ENCODE measurements around the gene OOSP3.
A peak's percentile ranks its signal among the peaks of the same experiment; 100 is the strongest.
"Not testable (repeated sequence)": the region's sequence is repeated elsewhere in the genome, so short reads cannot be mapped to it uniquely, and the experiment has no call there.

Gene OOSP3

GRCh38 chr11:59875856-59876519 lies 2.6 kb upstream of the OOSP3 start:
- H3K4me3 ChIP-seq (ENCODE audit: extremely low read depth, insufficient read depth, low read length, poor library complexity, severe bottlenecking): no peak overlapping the region
- H3K4me1 ChIP-seq (ENCODE audit: control insufficient read depth, insufficient read depth, low read length, poor library complexity, severe bottlenecking): no peaks in the 10 kb centered on the region
- 91 to 95% methylated on average over 3 to 4 of the region's 9 CpGs for WGBS, 2 experiments (ENCODE audit: insufficient coverage in 2 of 2)
- H3K27ac ChIP-seq (ENCODE audit: low read depth, low read length, severe bottlenecking): no peak overlapping the region
- H3K9me3 ChIP-seq (ENCODE audit: control insufficient read depth, low read length): no peaks in the 10 kb centered on the region
- no peaks in the 10 kb centered on the region for H3K36me3 ChIP-seq (ENCODE audit: control insufficient read depth, insufficient read depth, low read length)

GRCh38 chr11:59877325-59877724 lies 1.3 kb upstream of the OOSP3 start:
- no peaks in the 10 kb centered on the region for H3K9me3 ChIP-seq (ENCODE audit: control insufficient read depth, low read length)
- H3K4me3 ChIP-seq (ENCODE audit: extremely low read depth, insufficient read depth, low read length, poor library complexity, severe bottlenecking): no peak overlapping the region
- H3K36me3 ChIP-seq (ENCODE audit: control insufficient read depth, insufficient read depth, low read length): no peaks in the 10 kb centered on the region
- H3K27ac ChIP-seq (ENCODE audit: low read depth, low read length, severe bottlenecking): no peak overlapping the region
- no peaks in the 10 kb centered on the region for H3K4me1 ChIP-seq (ENCODE audit: control insufficient read depth, insufficient read depth, low read length, poor library complexity, severe bottlenecking)

GRCh38 chr11:59877784-59878183 lies 798 bp upstream of the OOSP3 start:
- no peak overlapping the region for H3K27ac ChIP-seq (ENCODE audit: low read depth, low read length, severe bottlenecking)
- H3K9me3 ChIP-seq (ENCODE audit: control insufficient read depth, low read length): no peaks in the 10 kb centered on the region
- H3K36me3 ChIP-seq (ENCODE audit: control insufficient read depth, insufficient read depth, low read length): no peaks in the 10 kb centered on the region
- no peak overlapping the region for H3K4me3 ChIP-seq (ENCODE audit: extremely low read depth, insufficient read depth, low read length, poor library complexity, severe bottlenecking)
- no peaks in the 10 kb centered on the region for H3K4me1 ChIP-seq (ENCODE audit: control insufficient read depth, insufficient read depth, low read length, poor library complexity, severe bottlenecking)

- no peaks in the 10 kb centered on the region for H3K9me3 ChIP-seq (ENCODE audit: control insufficient read depth, low read length)
- H3K4me3 ChIP-seq (ENCODE audit: extremely low read depth, insufficient read depth, low read length, poor library complexity, severe bottlenecking): no peak overlapping the region
- no peaks in the 10 kb centered on the region for H3K4me1 ChIP-seq (ENCODE audit: control insufficient read depth, insufficient read depth, low read length, poor library complexity, severe bottlenecking)
- H3K36me3 ChIP-seq (ENCODE audit: control insufficient read depth, insufficient read depth, low read length): no peaks in the 10 kb centered on the region
- WGBS, 2 experiments (ENCODE audit: insufficient coverage in 2 of 2): 67 to 100% methylated on average over 1 of the region's 1 CpG
- H3K27ac ChIP-seq (ENCODE audit: low read depth, low read length, severe bottlenecking): no peak overlapping the region
These were observed 985 bp downstream of the OOSP3 start for GRCh38 chr11:59879567-59879966.

- Histone ChIP-seq H3K4me3 (ENCODE audit: extremely low read depth, insufficient read depth, low read length, poor library complexity, severe bottlenecking) (no peak overlapping the region), H3K27ac (ENCODE audit: low read depth, low read length, severe bottlenecking) (no peak overlapping the region), H3K9me3 (ENCODE audit: control insufficient read depth, low read length) (peaks cover 2% of the 10 kb centered on the region), H3K36me3 (ENCODE audit: control insufficient read depth, insufficient read depth, low read length) (no peaks in the 10 kb centered on the region), H3K4me1 (ENCODE audit: control insufficient read depth, insufficient read depth, low read length, poor library complexity, severe bottlenecking) (no peaks in the 10 kb centered on the region)
- 83% methylated on average over 1 of the region's 1 CpG; no CpG with 5 or more reads in 1 of the 2 experiments for WGBS, 2 experiments (ENCODE audit: insufficient coverage in 2 of 2)
These were observed 5.0 kb downstream of the OOSP3 start for GRCh38 chr11:59883597-59883996.

- not testable (repeated sequence) for H3K9me3 ChIP-seq (ENCODE audit: control insufficient read depth, low read length); H3K4me3 ChIP-seq (ENCODE audit: extremely low read depth, insufficient read depth, low read length, poor library complexity, severe bottlenecking)
These were observed 8.6 kb downstream of the OOSP3 start for GRCh38 chr11:59887156-59887555.

GRCh38 chr11:59891781-59892181 lies 13.2 kb downstream of the OOSP3 start:
- H3K9me3 ChIP-seq (ENCODE audit: control insufficient read depth, low read length): peaks cover 5% of the 10 kb centered on the region
- peaks cover 9% of the 10 kb centered on the region for H3K4me1 ChIP-seq (ENCODE audit: control insufficient read depth, insufficient read depth, low read length, poor library complexity, severe bottlenecking)
- 39 to 53% methylated on average over 4 of the region's 4 CpGs for WGBS, 2 experiments (ENCODE audit: insufficient coverage in 2 of 2)
- no peaks in the 10 kb centered on the region for H3K36me3 ChIP-seq (ENCODE audit: control insufficient read depth, insufficient read depth, low read length)
- H3K27ac ChIP-seq (ENCODE audit: low read depth, low read length, severe bottlenecking): peak overlapping the region; percentile 66
- H3K4me3 ChIP-seq (ENCODE audit: extremely low read depth, insufficient read depth, low read length, poor library complexity, severe bottlenecking): no peak overlapping the region

More at GRCh38 chr11:59887156-59887555, 8.6 kb downstream of the OOSP3 start:
- H3K36me3 ChIP-seq (ENCODE audit: control insufficient read depth, insufficient read depth, low read length); H3K27ac ChIP-seq (ENCODE audit: low read depth, low read length, severe bottlenecking); H3K4me1 ChIP-seq (ENCODE audit: control insufficient read depth, insufficient read depth, low read length, poor library complexity, severe bottlenecking): not testable (repeated sequence)

GRCh38 chr11:59894616-59895015 lies 16.0 kb downstream of the OOSP3 start:
- H3K4me1 ChIP-seq (ENCODE audit: control insufficient read depth, insufficient read depth, low read length, poor library complexity, severe bottlenecking): peaks cover 9% of the 10 kb centered on the region
- WGBS, 2 experiments (ENCODE audit: insufficient coverage in 2 of 2): 80% methylated on average over 1 of the region's 1 CpG; no CpG with 5 or more reads in 1 of the 2 experiments
- H3K9me3 ChIP-seq (ENCODE audit: control insufficient read depth, low read length): no peaks in the 10 kb centered on the region

DNA sequence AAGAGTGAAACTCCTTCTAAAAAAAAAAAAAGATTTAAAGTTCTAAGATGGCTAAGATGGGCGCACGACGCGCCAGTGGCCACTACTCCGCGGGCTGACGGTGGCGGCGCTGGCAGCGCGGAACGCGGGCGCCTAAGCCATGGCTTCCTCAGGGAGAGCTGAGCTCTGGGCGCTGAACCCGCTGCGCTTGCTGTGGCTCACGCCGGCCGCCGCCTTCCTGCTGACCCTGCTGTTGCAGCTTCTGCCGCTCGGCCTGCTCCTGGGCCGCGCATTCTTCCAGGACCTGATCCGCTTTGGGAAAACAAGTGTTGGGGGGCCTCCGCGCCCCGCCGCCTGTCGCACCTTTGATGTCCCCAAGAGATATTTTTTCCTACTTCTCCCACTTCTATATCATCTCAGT lies 19.5 kb downstream of the OOSP3 start:
- Histone ChIP-seq H3K4me3 (ENCODE audit: extremely low read depth, insufficient read depth, low read length, poor library complexity, severe bottlenecking) (no peak overlapping the region), H3K36me3 (ENCODE audit: control insufficient read depth, insufficient read depth, low read length) (no peaks in the 10 kb centered on the region), H3K27ac (ENCODE audit: low read depth, low read length, severe bottlenecking) (no peak overlapping the region), H3K4me1 (ENCODE audit: control insufficient read depth, insufficient read depth, low read length, poor library complexity, severe bottlenecking) (peaks cover 5% of the 10 kb centered on the region), H3K9me3 (ENCODE audit: control insufficient read depth, low read length) (no peaks in the 10 kb centered on the region)
- WGBS, 2 experiments (ENCODE audit: insufficient coverage in 2 of 2): 93 to 95% methylated on average over 24 to 31 of the region's 31 CpGs

More at GRCh38 chr11:59894616-59895015, 16.0 kb downstream of the OOSP3 start:
- Histone ChIP-seq H3K36me3 (ENCODE audit: control insufficient read depth, insufficient read depth, low read length) (no peaks in the 10 kb centered on the region), H3K4me3 (ENCODE audit: extremely low read depth, insufficient read depth, low read length, poor library complexity, severe bottlenecking) (no peak overlapping the region), H3K27ac (ENCODE audit: low read depth, low read length, severe bottlenecking) (no peak overlapping the region)

GRCh38 chr11:59898650-59899049 lies 20.1 kb downstream of the OOSP3 start:
- 93 to 96% methylated on average over 6 of the region's 7 CpGs for WGBS, 2 experiments (ENCODE audit: insufficient coverage in 2 of 2)
- H3K27ac ChIP-seq (ENCODE audit: low read depth, low read length, severe bottlenecking): no peak overlapping the region

GRCh38 chr11:59899532-59899931 lies 20.9 kb downstream of the OOSP3 start:
- WGBS, 2 experiments (ENCODE audit: insufficient coverage in 2 of 2): 82 to 88% methylated on average over 10 of the region's 11 CpGs
- Histone ChIP-seq H3K4me3 (ENCODE audit: extremely low read depth, insufficient read depth, low read length, poor library complexity, severe bottlenecking) (no peak overlapping the region), H3K27ac (ENCODE audit: low read depth, low read length, severe bottlenecking) (no peak overlapping the region), H3K36me3 (ENCODE audit: control insufficient read depth, insufficient read depth, low read length) (no peaks in the 10 kb centered on the region), H3K9me3 (ENCODE audit: control insufficient read depth, low read length) (no peaks in the 10 kb centered on the region), H3K4me1 (ENCODE audit: control insufficient read depth, insufficient read depth, low read length, poor library complexity, severe bottlenecking) (peaks cover 5% of the 10 kb centered on the region)

More at GRCh38 chr11:59898650-59899049, 20.1 kb downstream of the OOSP3 start:
- Histone ChIP-seq H3K9me3 (ENCODE audit: control insufficient read depth, low read length) (no peaks in the 10 kb centered on the region), H3K36me3 (ENCODE audit: control insufficient read depth, insufficient read depth, low read length) (no peaks in the 10 kb centered on the region), H3K4me1 (ENCODE audit: control insufficient read depth, insufficient read depth, low read length, poor library complexity, severe bottlenecking) (peaks cover 5% of the 10 kb centered on the region), H3K4me3 (ENCODE audit: extremely low read depth, insufficient read depth, low read length, poor library complexity, severe bottlenecking) (no peak overlapping the region)

All from mesodermal cell (in vitro differentiated cells).